22Rv1 (cell line): ENCODE data around the gene RBM44.

ENCODE experiments used
- CTCF ChIP-seq: fragments of 450-650 bp; IDR thresholded peaks from 2 replicates; pipeline ENCODE4 v1.5.1; 2017; ENCODE audit warnings: mild to moderate bottlenecking
- ZFX ChIP-seq: fragments of 450-650 bp; IDR thresholded peaks from 2 replicates; pipeline ENCODE4 v1.6.1; 2017; ENCODE audit warnings: antibody characterized with exemption, borderline replicate concordance

DNA sequence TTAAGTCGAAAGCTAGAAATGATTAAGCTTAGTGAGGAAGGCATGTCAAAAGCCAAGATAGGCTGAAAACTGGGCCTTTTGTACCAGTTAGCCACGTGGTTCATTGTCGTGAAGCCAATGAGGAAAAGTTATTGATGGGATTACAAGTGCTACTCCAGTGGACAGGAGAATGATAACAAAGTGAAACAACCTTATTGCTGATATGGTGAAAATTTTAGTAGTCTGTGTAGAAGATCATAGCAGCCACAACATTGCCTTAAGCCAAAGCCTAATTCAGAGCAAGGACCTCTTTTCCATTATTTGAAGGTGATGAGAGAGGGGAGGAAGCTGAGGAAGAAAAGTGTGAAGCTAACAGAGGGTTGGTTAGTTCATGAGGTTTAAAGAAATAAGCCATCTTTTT is 36.8 kb downstream of the RBM44 start:
- no peak for TF ChIP-seq CTCF
- TF ChIP-seq ZFX = no peak
